Measurements from ENCODE around the gene MYL6B. TPM values are rescaled to one million over a fixed set of nuclear protein-coding genes. Genes with fewer than 3 reads are reported as not detected.

MYL6B gene
- total and polyA plus RNA-seq, 2 of the 4 experiments (the other 2 are of a cell fraction), result 78.3 to 112 TPM

GRCh38 chr12:56127888-56128669 lies 24.3 kb upstream of the MYL6B start, which contains the start of gene ESYT1:
Gene ESYT1, plus strand, starts transcription at chr12:56128267. Its CDS starts 53 bp downstream, at chr12:56128320.
- H4K5ac ChIP-seq (ENCODE audit: low read depth, low read length), result 0 out of 2 replicates have a peak within 1 kb of the TSS, but pooled peaks have one; percentile 4
- H4K8ac ChIP-seq (ENCODE audit: low read depth in 2 of 2, low read length in 2 of 2), result peak within 1 kb of the TSS; percentile 36 to 72; a peak in 2 of 4 replicates
- no peaks in the 10 kb centered on the region for H3K9me1 ChIP-seq (ENCODE audit: insufficient read depth, low read length)
- H2BK20ac ChIP-seq (ENCODE audit: low read depth, low read length), result no peak within 1 kb of the TSS
- ChIA-PET POLR2A (ENCODE audit: unreplicated experiment) (interaction anchor here (0.6 to 1.9 kb wide), 5 partner anchors 8 to 94 kb away, joined by 3 to 8 read pairs (median 3); partner anchors contain the start of genes MYL6, RNF41 and ZC3H10), CTCF (interaction anchor here (1.0 to 1.3 kb wide), 3 partner anchors 10 to 81 kb away, joined by 4 to 10 read pairs (median 6); partner anchors contain the start of genes SMARCC2 and ZC3H10)
- H2AK9ac ChIP-seq (replicated peaks; ENCODE audit: low read depth, low read length, poor library complexity), result peak within 1 kb of the TSS; percentile 95
- no peaks in the 10 kb centered on the region for H3K27me3 ChIP-seq (ENCODE audit: control insufficient read depth, insufficient read depth, low read length)
- H2BK5ac ChIP-seq (ENCODE audit: low read depth, low read length, poor library complexity, severe bottlenecking), result peak within 1 kb of the TSS; percentile 61
- H4K91ac ChIP-seq (ENCODE audit: insufficient read depth, low read depth, low read length), result peak within 1 kb of the TSS; percentile 87
- peaks cover 45 to 70% of the 10 kb centered on the region in 2 experiments for H3K79me1 ChIP-seq (ENCODE audit: low read depth in 1 of 2, low read length in 2 of 2)
- peak within 1 kb of the TSS; percentile 88 for H3K23ac ChIP-seq (ENCODE audit: low read depth, low read length)
- peak within 1 kb of the TSS; percentile 97 for H2AK5ac ChIP-seq (ENCODE audit: low read depth, low read length)
- H2AFZ ChIP-seq (replicated peaks; ENCODE audit: low read length, poor library complexity), result peak within 1 kb of the TSS; percentile 88
- H2BK15ac ChIP-seq (ENCODE audit: low read depth, low read length), result peak within 1 kb of the TSS; percentile 31; the same call in 1 of the 3 replicates
- 0 out of 2 replicates have a peak within 1 kb of the TSS, but pooled peaks have one; percentile 37 for H2BK120ac ChIP-seq (ENCODE audit: low read depth, low read length)
- H3K56ac ChIP-seq (ENCODE audit: extremely low read depth, insufficient read depth, low read length), result peak within 1 kb of the TSS; percentile 78
- peak within 1 kb of the TSS; percentile 92 for H3K4me2 ChIP-seq (ENCODE audit: low read depth, low read length)
- WGBS, 2 experiments (ENCODE audit: extremely low coverage in 2 of 2, insufficient read length in 1 of 2), result 3% methylated on average over 8 of the region's 49 CpGs; no CpG with 5 or more reads in 1 of the 2 experiments
- peaks cover 6% of the 10 kb centered on the region; the same call in 1 of the 2 replicates for H3K4me1 ChIP-seq (ENCODE audit: control insufficient read depth, insufficient read depth, low read length)
- dilution Hi-C loops (cut with HindIII; ENCODE audit: low sequenced_read_pairs, unreplicated experiment) (no loop called here), in situ Hi-C loops (cut with MboI; ENCODE audit: low sequenced_read_pairs) (loop anchor here (5.0 kb wide), 1 partner anchor 59 kb away; the partner anchor contains the start of gene SMARCC2), intact Hi-C loops (cut with micrococcal nuclease) (loop anchor here (2.0 kb wide), 2 partner anchors 31 to 61 kb away; partner anchors contain the start of genes MYL6 and SMARCC2)
- no peaks in the 10 kb centered on the region for H3K9me3 ChIP-seq (ENCODE audit: control insufficient read depth, insufficient read depth, low read length)
- no peaks in the 10 kb centered on the region for H4K20me1 ChIP-seq (ENCODE audit: insufficient read depth, low read length)
- peak within 1 kb of the TSS; percentile 44 for H3K27ac ChIP-seq (ENCODE audit: insufficient read depth, low read length)
- peak within 1 kb of the TSS; percentile 91 for H3K9ac ChIP-seq (ENCODE audit: low read depth, low read length)
- peak within 1 kb of the TSS; percentile 75 for H3K4me3 ChIP-seq (ENCODE audit: insufficient read depth, low read depth, low read length)
- H3K36me3 ChIP-seq (ENCODE audit: control insufficient read depth, insufficient read depth, low read length), result peaks cover 24% of the 10 kb centered on the region
- H3K4ac ChIP-seq (ENCODE audit: low read depth, low read length), result peak within 1 kb of the TSS; percentile 73
- TSS peak; percentile 73 for BruUV-seq (replicated peaks)
- DNase-seq, result peak; percentile 100
- ATAC-seq (ENCODE audit: low read depth), result peak; percentile 93
- peak within 1 kb of the TSS; percentile 85 for H3K14ac ChIP-seq (replicated peaks; ENCODE audit: low read depth, low read length)
- H3K18ac ChIP-seq (ENCODE audit: low read depth, low read length), result peak within 1 kb of the TSS; percentile 7
- TF ChIP-seq BHLHE40 (IDR thresholded peaks at IDR 0.05; ENCODE audit: low read depth, low read length) (peak; percentile 95), RAD21 (IDR thresholded peaks at IDR 0.05; ENCODE audit: low read length) (no peak), FOS (IDR thresholded peaks at IDR 0.05; ENCODE audit: low read depth, low read length) (peak; percentile 40; the same call in 1 of the 2 replicates), RFX5 (IDR thresholded peaks at IDR 0.05; ENCODE audit: low read depth, low read length) (no peak), POLR2A (IDR thresholded peaks at IDR 0.05; ENCODE audit: low read depth, low read length) (peak; percentile 71; the same call in 1 of the 2 replicates), CHD1 (IDR thresholded peaks at IDR 0.05; ENCODE audit: low read depth, low read length) (no peak), MXI1 (IDR thresholded peaks at IDR 0.05; ENCODE audit: borderline replicate concordance, low read depth, low read length) (peak; percentile 81; the same call in 1 of the 2 replicates), MAFK (IDR thresholded peaks at IDR 0.05; ENCODE audit: low read depth, low read length) (no peak), MAZ (IDR thresholded peaks at IDR 0.05; ENCODE audit: borderline replicate concordance, low read depth, low read length) (peak; percentile 63; the same call in 1 of the 2 replicates), NFE2L2 (IDR thresholded peaks at IDR 0.05; ENCODE audit: low read depth, low read length) (no peak), SMC3 (IDR thresholded peaks at IDR 0.05; ENCODE audit: low read depth, low read length) (no peak), ELK1 (IDR thresholded peaks at IDR 0.05; ENCODE audit: borderline replicate concordance, low read depth, low read length) (no peak), RCOR1 (IDR thresholded peaks at IDR 0.05; ENCODE audit: insufficient replicate concordance, low read length) (no peak), CEBPB (IDR thresholded peaks at IDR 0.05; ENCODE audit: low read depth, low read length) (0 out of 2 replicates have a peak, but pooled peaks have one; percentile 42)

Measured in IMR-90 (cell line).